Right forelimb (tissue), 1 donor: Measurements from ENCODE around the gene FGF22.
A peak's percentile ranks its signal among the peaks of the same experiment; 100 is the strongest.
"Not testable (repeated sequence)": the region's sequence is repeated elsewhere in the genome, so short reads cannot be mapped to it uniquely, and the experiment has no call there.

Source experiments
- DNase-seq: peaks from one replicate; pipeline ENCODE4 v3.0.0-alpha.2; 2018

The FGF22 gene

DNA sequence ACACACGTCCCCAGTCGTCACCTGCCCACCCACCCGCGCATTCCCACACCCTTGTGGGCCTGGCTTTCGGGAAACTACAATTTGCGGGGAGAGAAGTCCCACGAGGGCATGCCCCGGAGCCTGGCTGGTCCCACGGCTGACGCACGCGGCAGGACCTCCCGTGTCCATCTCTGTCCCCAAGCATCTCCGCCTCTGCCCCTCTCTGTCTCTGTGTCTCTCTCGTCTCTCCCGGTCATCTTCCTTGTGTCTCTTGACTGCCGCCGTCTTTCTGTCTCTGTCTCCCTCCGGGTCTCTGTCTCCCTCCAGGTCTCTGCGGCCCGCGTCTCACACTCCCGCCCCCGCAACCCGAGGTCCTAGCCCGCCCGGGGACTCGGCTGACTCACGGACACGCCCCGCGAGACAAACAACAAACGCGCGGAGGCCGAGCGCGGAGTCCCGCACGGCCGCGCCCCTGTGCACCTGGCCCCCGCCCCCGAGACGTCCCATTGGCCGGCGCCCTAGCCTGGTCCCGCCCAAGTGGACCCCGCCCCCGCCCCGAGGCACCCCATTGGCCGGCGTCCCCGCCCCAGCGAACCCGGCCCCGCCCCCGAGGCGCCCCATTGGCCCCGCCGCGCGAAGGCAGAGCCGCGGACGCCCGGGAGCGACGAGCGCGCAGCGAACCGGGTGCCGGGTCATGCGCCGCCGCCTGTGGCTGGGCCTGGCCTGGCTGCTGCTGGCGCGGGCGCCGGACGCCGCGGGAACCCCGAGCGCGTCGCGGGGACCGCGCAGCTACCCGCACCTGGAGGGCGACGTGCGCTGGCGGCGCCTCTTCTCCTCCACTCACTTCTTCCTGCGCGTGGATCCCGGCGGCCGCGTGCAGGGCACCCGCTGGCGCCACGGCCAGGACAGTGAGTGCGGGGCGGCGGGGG lies at the start of gene FGF22:
FGF22 (plus strand) TSS at position 627 of the 908 bp plus-strand sequence; CDS start at position 674, 47 bp downstream.
- DNase-seq, result peak; percentile 94

GRCh38 chr19:590396-590745 lies 49.3 kb upstream of the FGF22 start:
- DNase-seq, result no peak

- DNase-seq, result no peak
Measured at GRCh38 chr19:590750-591098, 49.0 kb upstream of the FGF22 start.

DNA sequence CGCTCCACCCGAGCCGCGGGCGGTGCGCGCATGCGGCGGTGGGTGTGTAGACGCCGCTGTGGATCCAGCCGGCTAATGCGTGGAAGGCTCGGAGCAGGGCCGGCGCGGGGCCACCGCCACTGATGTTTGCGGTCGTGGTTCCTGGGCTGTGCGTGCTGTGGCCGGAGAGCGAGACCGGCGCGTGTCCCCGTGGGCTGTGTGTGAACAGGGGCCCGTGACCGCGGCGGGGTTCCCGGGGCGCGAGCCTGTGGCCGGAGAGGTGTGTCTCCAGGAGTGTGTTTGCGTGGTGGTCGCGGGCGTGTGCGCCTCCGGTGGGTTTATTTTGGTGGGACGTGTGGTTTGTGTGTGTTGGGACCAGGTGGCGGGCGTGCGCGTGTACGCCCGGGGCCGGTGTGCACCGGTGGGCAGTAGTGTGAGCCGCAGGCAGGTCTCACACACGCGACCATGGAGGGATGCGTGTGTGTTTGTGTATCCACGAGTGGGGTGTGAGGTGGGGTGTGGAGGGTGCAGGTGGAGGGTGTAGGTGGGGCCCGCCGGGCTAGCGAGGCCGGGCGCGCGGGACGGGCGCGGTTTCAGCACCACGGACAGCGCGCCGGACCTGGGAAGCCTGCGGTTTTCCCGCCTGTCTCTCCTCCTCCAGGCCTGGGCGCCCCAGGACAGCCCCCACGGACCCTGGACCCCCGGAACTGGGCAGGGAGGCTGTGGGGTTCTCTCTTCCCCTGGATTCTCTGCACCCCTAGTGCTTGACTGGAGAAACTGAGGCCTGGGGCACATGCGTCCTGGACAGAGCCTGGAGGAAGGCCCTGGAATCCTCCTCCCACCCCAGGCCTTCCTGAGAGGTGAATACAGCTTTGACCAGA lies 48.4 kb upstream of the FGF22 start:
- no peak for DNase-seq

DNA sequence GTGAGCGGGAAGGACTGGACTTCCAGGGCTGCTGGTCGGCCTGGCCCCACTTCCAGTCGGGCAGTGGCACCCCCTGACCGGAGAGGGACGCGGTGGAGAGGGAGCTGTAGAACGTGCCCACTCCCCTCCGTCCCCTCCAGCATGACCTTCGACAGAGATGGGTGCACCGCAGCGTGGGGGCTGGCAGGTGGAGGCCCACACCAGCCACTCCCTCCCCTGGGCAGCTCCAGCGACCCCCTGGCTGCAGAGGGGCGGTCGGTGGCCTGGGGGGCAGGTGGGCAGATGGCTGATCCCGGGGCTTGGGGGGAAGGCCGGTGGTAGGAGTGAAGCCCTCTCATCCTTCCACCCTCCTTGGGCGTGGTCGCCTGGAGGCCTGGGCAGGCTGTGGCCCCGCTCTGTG lies 47.6 kb upstream of the FGF22 start:
- no peak for DNase-seq

DNA sequence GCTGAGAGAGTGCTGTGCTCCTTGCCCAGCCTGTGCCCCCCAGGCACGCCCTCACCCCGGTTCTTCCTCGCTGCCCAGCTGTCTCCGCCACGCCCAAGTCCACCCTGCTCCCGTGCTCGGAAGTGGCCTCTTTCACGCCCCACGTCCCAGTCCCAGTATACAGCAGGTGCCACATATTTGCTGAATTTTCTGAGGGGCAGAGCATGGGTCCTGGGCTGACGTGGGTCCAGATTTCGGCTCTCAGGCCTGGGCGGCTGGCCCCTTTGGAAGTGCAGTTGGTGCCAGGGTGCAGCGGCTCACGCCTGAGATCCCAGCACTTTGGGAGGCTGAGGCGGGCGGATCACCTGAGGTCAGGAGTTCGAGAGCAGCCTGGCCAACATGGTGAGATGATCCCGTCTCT lies 46.6 kb upstream of the FGF22 start:
- no peak for DNase-seq

DNA sequence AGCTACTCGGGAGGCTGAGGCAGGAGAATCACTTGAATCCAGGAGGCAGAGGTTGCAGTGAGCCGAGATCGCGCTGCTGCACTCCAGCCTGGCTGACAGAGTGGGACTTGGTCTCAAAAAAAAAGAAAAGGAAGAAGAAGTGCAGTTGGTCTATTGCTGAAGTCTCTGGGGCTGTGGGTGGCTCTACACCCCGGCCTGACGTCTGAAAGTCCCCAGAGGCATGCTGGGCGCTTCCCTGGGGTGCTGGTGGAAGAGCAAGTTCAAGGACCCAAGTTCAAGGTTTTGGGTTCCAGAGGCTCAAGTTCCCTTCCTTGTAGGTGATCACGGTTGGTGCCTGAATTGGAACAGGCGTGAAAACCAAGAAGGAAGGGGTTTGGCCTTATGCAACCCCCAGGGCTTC lies 46.2 kb upstream of the FGF22 start:
- no peak for DNase-seq

- DNase-seq, result no peak
Measured at GRCh38 chr19:594265-594870, 45.3 kb upstream of the FGF22 start.

- no peak for DNase-seq
Measured at GRCh38 chr19:595326-596262, 44.1 kb upstream of the FGF22 start.

DNA sequence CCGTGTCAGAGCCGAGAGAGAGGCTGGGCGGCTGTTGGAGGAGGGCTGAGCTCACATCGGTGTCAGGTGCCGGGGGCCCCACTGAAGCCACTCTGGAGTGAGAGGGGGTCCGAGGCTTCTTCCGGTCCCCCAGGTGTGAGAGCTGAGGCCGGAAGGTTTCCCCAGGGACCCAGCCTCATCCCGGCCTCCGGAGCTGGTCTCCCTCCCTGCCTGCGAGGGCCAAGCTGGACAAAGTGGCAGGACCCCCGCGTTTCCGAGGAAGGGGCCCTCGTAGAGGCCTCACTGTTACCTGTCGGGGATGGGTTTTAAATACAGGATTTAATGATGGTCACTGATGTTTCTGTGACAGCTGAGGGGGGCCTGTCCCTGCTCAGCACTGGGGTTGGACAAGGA lies 43.4 kb upstream of the FGF22 start:
- no peak for DNase-seq

DNA sequence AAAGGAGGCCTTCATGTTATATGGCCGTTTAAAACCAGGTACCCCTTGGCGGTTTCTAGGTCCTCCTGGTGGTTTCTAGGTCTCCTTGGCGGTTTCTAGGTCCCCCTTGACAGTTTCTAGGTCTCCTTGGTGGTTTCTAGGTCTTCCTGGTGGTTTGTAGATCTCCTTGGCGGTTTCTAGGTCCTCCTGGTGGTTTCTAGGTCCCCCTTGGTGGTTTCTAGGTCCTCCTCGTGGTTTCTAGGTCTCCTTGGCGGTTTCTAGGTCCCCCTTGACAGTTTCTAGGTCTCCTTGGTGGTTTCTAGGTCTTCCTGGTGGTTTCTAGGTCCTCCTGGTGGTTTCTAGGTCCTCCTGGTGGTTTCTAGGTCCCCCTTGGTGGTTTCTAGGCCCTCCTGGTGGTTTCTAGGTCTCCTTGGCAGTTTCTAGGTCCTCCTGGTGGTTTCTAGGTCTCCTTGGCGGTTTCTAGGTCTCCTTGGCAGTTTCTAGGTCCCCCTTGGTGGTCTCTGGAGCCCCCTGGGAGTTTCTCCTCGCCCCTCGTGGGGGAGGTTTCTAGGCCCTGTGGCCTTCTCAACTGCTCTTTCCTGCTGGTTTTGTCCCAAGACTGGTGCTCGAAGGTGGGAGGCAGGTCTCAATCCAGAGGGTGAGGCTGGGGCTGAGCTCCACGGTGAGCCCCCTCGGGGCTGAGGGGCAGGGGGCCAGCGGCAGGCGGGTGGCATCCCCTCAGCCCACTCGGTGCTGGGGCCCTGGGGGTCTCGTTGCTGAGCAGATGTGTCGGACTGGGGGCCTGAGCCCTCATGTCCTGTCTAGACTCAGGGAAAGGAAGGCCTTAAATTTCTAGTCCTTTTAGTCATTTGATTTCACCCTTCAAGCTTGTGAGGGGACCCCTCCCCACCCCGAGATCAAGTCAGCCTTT lies 42.0 kb upstream of the FGF22 start:
- DNase-seq, result no peak

DNA sequence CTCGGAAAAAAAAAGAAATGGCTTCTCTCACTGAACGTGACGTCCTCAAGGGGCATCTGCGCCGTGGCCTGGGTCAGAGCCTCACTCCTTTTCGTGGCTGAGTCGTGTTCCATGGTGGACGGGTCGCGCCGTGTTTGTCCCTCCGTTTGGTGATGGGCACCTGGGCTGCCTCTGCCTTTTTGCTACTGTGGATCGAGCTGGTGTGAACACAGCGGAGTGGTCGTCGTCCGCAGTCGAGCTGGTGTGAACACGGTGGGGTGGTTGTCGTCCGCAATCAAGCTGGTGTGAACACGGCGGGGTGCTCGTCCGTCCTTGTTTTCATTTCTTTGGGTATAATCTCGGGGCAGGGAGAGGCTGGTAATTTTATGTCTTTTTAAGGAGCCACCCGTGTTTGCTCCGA lies 38.4 kb upstream of the FGF22 start:
- no peak for DNase-seq

GRCh38 chr19:601790-602189 lies 37.9 kb upstream of the FGF22 start:
- no peak for DNase-seq

- DNase-seq, result no peak
Measured at GRCh38 chr19:602391-603301, 37.0 kb upstream of the FGF22 start.

- DNase-seq, result not testable (repeated sequence)
Measured at GRCh38 chr19:603302-603639, 36.4 kb upstream of the FGF22 start.

DNA sequence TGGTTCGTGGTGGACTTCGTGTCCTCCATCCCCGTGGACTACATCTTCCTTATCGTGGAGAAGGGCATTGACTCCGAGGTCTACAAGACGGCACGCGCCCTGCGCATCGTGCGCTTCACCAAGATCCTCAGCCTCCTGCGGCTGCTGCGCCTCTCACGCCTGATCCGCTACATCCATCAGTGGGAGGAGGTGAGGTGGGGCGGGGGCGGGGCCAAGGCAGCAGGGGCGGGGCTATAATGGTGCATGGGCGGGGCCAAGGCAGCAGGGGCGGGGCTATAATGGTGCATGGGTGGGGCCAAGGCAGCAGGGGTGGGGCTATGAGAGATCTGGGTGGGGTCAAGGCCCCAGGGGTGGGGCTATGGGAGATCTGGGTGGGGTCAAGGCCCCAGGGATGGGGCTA lies 35.9 kb upstream of the FGF22 start:
- DNase-seq, result not testable (repeated sequence)

DNA sequence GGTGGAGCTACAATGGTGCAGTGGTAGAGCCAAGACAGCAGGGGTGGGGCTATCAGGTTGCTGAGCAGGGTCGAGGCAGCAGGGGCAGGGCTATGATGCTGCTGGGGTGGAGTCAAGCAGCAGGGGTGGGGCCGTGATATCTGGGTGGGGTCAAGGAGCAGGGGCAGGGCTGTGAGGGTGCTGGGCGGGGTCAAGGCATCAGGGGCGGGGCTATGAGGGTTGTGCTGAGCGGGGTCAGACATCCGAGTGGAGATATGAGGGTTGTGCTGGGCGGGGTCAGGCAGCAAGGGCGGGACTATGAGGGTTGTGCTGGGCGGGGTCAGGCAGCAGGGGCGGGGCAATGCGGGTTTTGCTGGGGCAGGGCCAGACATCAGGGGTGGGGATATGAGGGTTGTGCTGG lies 35.3 kb upstream of the FGF22 start:
- no peak for DNase-seq

GRCh38 chr19:605061-605971 lies 34.4 kb upstream of the FGF22 start:
- DNase-seq, result not testable (repeated sequence)
